SHP77 (cell line): ENCODE results near the gene SMAGP.
A peak's percentile ranks its signal among the peaks of the same experiment; 100 is the strongest.
"Not testable (repeated sequence)": the region's sequence is repeated elsewhere in the genome, so short reads cannot be mapped to it uniquely, and the experiment has no call there.

Experiments used
- DNase-seq, 2 experiments: peaks; one replicate each; lab custom pipeline; 2025; lab: John Stamatoyannopoulos, UW

SMAGP gene

DNA sequence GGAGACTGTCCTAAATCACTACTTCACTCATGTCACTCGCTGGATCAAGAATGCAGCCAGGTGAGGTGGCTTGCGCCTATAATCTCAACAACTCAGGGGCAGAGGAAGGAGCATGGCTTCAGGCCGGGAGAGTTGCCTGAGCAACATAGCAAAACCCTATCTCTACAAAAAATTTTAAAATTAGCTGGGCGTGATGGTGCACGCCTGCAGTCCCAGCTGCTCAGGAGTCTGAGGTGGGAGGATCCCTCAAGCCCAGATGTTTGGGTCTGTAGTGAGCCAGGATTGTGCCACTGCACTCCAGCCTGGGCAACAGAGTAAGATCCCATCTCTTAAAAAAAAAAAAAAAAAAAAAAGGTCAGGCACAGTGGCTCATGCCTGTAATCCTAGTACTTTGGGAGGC lies 5.9 kb downstream of the SMAGP start:
- DNase-seq = no peak

DNA sequence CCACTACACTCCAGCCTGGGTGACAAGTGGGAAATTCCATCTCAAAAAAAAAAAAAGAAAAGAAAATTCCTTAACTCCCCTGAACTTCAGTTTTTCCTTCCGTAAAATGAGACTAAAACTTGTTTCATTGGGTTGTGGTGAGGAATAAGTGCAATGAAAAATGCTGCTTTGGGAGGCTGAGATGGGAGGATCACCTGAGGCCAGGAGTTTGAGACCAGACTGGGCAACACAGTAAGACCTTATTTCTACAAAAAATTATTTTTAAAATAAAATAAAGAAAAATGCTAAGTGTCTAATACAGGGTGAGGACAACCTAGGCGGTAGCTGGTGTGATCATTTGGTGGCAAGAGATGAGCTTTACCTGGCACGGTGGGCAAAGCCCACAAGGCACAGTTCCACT lies 6.9 kb downstream of the SMAGP start:
- no peak for DNase-seq

DNA sequence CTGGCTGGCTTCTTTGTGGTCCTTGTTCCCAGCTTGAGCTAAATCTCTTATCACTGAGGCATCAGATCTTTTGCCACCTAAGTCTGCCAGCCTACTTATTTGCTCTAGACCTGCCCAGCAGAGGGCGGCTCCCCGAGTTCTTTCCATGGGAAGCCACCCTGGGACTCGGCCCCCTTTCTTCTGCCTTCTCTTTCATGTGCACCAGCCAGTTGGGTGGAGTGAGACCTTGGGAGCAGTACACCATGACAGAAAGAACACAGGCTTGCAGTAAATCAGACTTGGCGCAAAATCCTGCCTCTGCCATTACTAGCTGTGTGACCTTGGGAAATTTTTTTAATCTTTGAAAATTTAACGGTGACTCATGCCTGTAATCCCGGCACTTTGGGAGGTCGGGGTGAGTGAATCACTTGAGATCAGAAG lies 7.4 kb downstream of the SMAGP start:
- peak; percentile 24 to 30 for DNase-seq

GRCh38 chr12:51259600-51259999 lies 10.6 kb downstream of the SMAGP start:
- not testable (repeated sequence) for DNase-seq

DNA sequence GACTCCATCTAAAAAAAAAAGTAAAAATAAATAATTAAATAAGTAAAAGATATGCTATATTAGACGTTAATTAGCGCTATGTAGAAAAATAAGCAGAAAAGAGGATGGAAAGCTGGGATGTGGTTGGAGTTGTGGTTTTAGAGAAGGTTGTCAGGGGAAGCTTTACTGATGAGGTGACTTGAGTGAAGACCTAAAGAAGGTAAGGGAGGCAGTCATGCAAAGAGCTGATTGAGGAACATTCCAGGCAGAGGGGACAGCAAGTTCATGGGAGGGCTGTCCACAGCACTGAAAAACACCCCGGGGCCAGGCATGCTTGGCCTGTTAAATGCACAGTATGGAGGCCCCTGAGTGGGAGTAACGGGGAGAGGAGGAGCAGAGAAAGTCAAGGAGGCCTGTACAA lies 15.7 kb downstream of the SMAGP start:
- no peak for DNase-seq

GRCh38 chr12:51253276-51253675 lies 16.9 kb downstream of the SMAGP start:
- no peak for DNase-seq

DNA sequence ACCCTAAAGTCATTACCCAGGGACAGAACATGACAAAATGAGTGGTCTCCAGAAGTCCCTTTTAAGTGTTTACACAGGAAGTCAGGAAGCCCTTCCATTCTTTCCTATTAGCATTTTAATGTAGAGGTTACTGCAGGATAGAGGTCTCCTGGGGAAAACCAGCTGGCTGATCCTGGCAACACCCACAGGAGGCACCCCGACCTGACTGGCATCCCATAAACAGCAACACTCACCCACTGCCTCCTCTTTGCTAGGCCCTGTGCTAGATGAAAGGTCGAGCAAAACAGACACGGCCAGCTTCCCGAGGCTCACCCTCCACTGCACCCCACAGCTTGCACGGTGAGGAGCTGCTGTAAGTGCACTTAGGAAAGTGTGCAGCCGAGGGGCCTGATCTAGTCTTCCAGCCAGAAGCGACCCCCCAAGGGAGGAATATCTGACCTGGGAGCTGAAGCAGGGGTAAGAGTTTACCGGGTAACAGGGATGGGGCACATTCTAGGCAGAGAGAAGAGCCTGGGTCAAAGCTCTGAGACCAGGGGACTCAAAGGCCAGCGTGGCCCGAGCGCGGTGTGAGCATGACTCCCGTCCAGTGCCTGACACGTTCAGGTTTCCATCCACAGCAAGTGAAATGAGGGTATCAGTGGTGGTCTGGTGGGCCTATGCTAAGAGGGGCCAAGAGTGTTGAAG lies 22.6 kb downstream of the SMAGP start:
- DNase-seq = no peak

GRCh38 chr12:51246254-51246853 lies 23.9 kb downstream of the SMAGP start:
- DNase-seq = no peak

DNA sequence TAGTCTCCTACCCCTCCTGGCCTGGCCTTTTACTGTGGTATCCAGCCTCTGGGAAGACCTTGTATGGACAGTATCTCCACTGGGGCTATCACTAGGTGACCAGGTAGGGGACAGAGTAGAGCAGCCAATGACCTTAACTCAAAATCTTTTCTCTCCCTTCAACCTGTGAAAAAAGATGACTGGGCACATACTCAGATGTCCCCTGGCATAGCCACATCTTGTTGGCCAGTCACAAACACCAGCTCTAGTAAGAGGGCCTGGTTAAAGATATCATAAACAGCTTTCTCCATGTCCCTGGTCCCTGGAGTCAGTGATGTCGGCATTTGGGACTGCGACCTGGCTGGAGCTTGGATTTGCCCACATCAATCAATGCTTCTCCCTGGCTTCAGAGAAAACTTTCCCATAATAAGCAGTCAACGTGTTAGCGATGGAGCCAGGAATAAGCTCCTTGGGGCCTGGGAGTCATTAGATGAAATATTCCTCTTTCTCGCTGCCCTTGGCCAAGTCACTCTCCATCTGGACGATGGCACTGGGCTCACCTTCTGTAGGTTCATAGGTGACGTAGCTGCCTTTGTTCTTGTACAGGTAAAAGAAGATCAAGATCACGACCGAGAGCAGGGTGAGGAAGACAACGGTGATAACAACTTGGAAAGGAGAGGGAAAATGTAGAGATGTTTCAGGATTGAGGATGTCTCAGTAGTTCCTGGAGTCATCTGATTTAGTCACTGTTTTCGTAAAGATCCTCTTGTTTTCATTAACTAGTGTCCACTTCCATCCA lies 24.6 kb downstream of the SMAGP start:
- DNase-seq = no peak

- DNase-seq = no peak
Measured at GRCh38 chr12:51244269-51244668, 25.9 kb downstream of the SMAGP start.

DNA sequence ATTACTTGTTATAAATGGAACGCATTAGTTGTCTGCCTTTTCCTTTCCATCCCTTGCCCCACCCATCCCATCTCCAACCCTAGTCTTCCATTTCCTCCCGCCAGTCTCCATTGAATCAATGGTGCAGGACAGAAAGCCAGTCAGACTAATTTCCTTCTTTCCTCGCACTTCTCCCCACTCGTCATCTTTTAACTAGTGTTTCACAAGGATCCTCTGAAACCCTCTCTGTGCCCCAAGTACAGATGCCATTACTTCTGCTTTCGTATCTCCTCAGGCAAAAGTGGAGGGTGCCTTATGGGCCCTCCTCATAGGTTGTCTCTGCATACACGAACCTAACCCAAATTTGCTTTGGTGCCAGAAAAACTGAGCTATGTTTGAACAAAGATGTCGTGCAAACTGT lies 27.3 kb downstream of the SMAGP start:
- DNase-seq = no peak

DNA sequence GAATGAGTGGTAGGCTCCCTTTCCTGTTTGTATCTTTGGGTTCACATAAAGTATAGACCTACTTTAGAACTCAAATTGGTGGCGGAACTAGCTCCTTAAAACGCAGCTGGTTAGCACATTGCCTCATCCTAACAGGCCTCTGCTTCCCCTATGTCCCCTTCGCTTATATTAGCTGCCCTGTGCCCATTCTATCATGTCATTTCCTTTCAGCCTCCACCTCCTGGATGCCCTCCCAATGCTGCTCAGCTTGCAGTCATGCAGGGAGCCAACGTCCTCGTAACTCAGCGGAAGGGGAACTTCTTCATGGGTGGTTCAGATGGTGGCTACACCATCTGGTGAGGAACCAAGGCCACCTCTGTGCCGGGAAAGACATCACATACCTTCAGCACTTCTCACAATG lies 28.1 kb downstream of the SMAGP start:
- DNase-seq = no peak

DNA sequence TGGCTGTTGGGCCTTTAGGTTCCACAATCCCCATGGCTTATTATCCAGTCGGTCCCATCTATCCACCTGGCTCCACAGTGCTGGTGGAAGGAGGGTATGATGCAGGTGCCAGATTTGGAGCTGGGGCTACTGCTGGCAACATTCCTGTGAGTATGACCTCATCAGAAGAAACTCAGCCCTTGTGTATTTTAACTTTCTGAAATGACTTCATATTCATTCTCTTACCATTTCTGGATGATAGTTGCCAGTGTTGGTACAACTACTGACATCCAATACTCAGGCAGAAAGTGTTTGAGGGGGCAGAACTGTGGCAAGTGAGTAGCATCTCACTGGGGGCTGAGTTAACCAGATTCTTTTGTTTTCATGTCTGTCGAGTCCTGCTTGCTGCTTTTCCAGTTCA lies 29.2 kb downstream of the SMAGP start:
- no peak for DNase-seq

- peak; percentile 91 to 93 for DNase-seq
Measured at GRCh38 chr12:51238510-51239334, 31.5 kb downstream of the SMAGP start, which contains the start of gene DAZAP2. Gene DAZAP2, plus strand, starts transcription at chr12:51238826. Its CDS starts 82 bp downstream, at chr12:51238908.

- peak in 1 of 2 experiments; percentile 38 for DNase-seq
Measured at GRCh38 chr12:51238037-51238509, 32.1 kb downstream of the SMAGP start.

- DNase-seq = no peak
Measured at GRCh38 chr12:51234530-51234929, 35.7 kb downstream of the SMAGP start.

- DNase-seq = no peak
Measured at GRCh38 chr12:51232642-51233041, 37.6 kb downstream of the SMAGP start.

DNA sequence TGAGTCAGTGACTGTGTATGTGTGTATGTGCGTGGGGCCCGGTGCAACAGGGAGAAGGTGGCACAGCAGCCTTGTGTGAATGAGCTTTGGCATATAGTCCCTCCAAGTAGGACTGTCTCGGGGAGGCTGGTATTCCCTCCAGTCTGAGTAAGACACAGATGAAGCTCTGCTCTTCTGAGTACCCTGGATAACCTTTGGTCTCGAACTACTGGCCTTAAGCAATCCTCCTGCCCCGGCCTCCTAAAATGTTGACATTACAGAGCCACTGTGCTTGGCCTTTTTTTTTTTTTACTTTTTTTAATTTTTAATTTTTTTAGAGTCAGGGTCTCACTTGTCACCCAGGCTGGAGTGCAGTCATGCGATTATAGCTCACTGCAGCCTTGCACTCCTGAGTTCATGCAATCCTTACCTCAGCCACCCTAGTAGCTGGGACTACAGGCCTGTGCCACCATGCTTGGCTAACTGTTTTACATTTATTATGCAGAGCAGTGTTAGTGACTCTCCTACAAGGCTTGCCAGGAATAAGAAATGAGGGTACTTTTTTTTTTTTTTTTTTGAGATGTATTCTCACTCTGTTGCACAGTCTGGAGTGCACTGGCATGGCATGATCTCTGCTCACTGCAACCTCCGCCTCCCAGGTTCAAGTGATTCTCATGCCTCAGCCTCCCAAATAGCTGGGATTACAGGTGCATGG lies 41.0 kb downstream of the SMAGP start:
- no peak for DNase-seq

GRCh38 chr12:51227962-51228361 lies 42.3 kb downstream of the SMAGP start:
- no peak for DNase-seq

DNA sequence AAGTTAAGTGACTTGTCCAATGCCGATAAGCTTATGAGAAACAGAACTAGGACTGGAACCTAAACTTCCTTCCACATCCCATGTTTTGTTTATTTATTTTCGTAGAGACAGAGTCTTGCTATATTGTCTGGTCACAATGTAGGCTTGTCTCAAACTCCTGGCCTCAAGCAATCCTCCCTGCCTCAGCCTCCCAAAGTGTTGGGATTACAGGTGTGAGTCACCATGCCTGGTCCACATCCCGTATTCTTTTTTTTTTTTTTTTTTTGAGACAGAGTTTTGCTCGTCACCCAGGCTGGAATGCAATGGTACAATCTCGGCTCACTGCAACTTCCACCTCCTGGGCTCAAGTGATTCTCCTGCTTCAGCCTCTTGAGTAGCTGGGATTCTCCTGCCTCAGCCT lies 43.1 kb downstream of the SMAGP start:
- not testable (repeated sequence) for DNase-seq

GRCh38 chr12:51225771-51226170 lies 44.4 kb downstream of the SMAGP start:
- no peak for DNase-seq
